Keratinocyte (primary cell): ENCODE results near the gene CGNL1. TPM values are rescaled to one million over a fixed set of nuclear protein-coding genes. Genes with fewer than 3 reads are reported as not detected.

Experiments used
- DNase-seq: peaks from one replicate; pipeline ENCODE4 v3.0.0-alpha.2; 2011; ENCODE audit warnings: low read depth, missing footprints, low spot score
- FAIRE-seq: peaks from 2 replicates; lab custom pipeline; 2011; peaks lifted over from hg19 to GRCh38; lab: Jason Lieb, UNC
- H2AFZ ChIP-seq: 2 replicates; pipeline ENCODE4 v1.6.0; 2012; ENCODE audit warnings: low read length, control low read depth, inconsistent platforms; ENCODE audit not compliant: control insufficient read depth
- H3K27ac ChIP-seq: 2 replicates; pipeline ENCODE4 v1.5.1; 2011; ENCODE audit warnings: low read length; ENCODE audit not compliant: control insufficient read depth, insufficient read depth
- H3K27me3 ChIP-seq: 3 replicates; pipeline ENCODE4 v1.6.0; 2011; ENCODE audit warnings: low read length; ENCODE audit not compliant: control insufficient read depth, insufficient read depth; ENCODE audit errors: extremely low read depth
- H3K36me3 ChIP-seq, 2 experiments: 2 replicates in 1 of 2; 3 replicates in 1 of 2; pipeline ENCODE4 v1.5.1; 2011; ENCODE audit warnings: low read length in 2 of 2, mild to moderate bottlenecking in 1 of 2; ENCODE audit not compliant: control insufficient read depth in 2 of 2, insufficient read depth in 2 of 2; ENCODE audit errors: extremely low read depth in 1 of 2
- H3K4me1 ChIP-seq: 3 replicates; pipeline ENCODE4 v1.5.1; 2011; ENCODE audit warnings: low read length; ENCODE audit not compliant: control insufficient read depth, insufficient read depth; ENCODE audit errors: extremely low read depth
- H3K4me2 ChIP-seq: 3 replicates; pipeline ENCODE4 v1.6.0; 2011; ENCODE audit warnings: low read depth, low read length; ENCODE audit not compliant: control insufficient read depth, insufficient read depth; ENCODE audit errors: extremely low read depth
- H3K4me3 ChIP-seq, 3 experiments: fragments of 200-600 bp in 1 of 3; sonication (generic) in 1 of 3; 2 replicates in 2 of 3; 3 replicates in 1 of 3; pipeline ENCODE4 v1.5.1; 2011 to 2016; ENCODE audit warnings: low read length in 3 of 3, mild to moderate bottlenecking in 3 of 3, control low read depth in 2 of 3, inconsistent platforms in 1 of 3, low read depth in 1 of 3, mixed read lengths in 1 of 3, mixed run types in 1 of 3, moderate library complexity in 1 of 3; ENCODE audit not compliant: control insufficient read depth in 2 of 3, insufficient read depth in 2 of 3; ENCODE audit errors: extremely low read depth in 1 of 3
- H3K79me2 ChIP-seq: 2 replicates; pipeline ENCODE4 v1.6.0; 2012; ENCODE audit warnings: low read length; ENCODE audit not compliant: control insufficient read depth, insufficient read depth
- H3K9ac ChIP-seq: 3 replicates; pipeline ENCODE4 v1.6.0; 2011; ENCODE audit warnings: low read length; ENCODE audit not compliant: control insufficient read depth, insufficient read depth; ENCODE audit errors: extremely low read depth
- H3K9me1 ChIP-seq: 3 replicates; pipeline ENCODE4 v1.6.0; 2011; ENCODE audit warnings: low read length; ENCODE audit not compliant: control insufficient read depth, insufficient read depth; ENCODE audit errors: extremely low read depth
- H3K9me3 ChIP-seq: 2 replicates; pipeline ENCODE4 v1.5.1; 2012; ENCODE audit warnings: low read depth, low read length; ENCODE audit not compliant: control insufficient read depth
- H4K20me1 ChIP-seq: 3 replicates; pipeline ENCODE4 v1.6.0; 2011; ENCODE audit warnings: low read length; ENCODE audit not compliant: control insufficient read depth, insufficient read depth; ENCODE audit errors: extremely low read depth
- EZH2 ChIP-seq: IDR thresholded peaks from one replicate; pipeline ENCODE4 v1.6.1; 2012; ENCODE audit warnings: inconsistent platforms, mild to moderate bottlenecking, low read length, moderate library complexity
- dilution Hi-C: fragments of 300-500 bp; cut with MboI; formaldehyde crosslinking; loops from one replicate; pipeline ENCODE4 v1.7.0; 2020; ENCODE audit warnings: low sequenced_read_pairs; ENCODE audit not compliant: extremely low pct_ligation_motif_present
- polyA plus RNA-seq, 5 experiments: library from polyadenylated mRNA; depleted of rRNA in 3 of 5; stranded (reverse) in 3 of 5; stranded (forward) in 1 of 5; unstranded in 1 of 5; fragments of >200 nt; gene quantifications; 1 replicate in 1 of 5; 2 replicates in 3 of 5; 3 replicates in 1 of 5; pipeline versions ENCODE4 v1.2.1 to v1.2.3, GENCODE V29; 2011 to 2012; ENCODE audit warnings: missing spikeins in 2 of 5, low read depth in 1 of 5, low replicate concordance in 1 of 5
- TF ChIP-seq, protein P1 (sequence below), 3 experiments: IDR thresholded peaks in 1 of 3; conservative IDR thresholded peaks in 1 of 3; optimal IDR thresholded peaks in 1 of 3; 2 replicates in 2 of 3; 3 replicates in 1 of 3; pipeline versions ENCODE3 to v1.5.1; 2011; ENCODE audit warnings: low read length in 3 of 3, mild to moderate bottlenecking in 3 of 3, moderate library complexity in 2 of 3, control low read depth in 1 of 3, inconsistent platforms in 1 of 3; ENCODE audit not compliant: insufficient read depth in 2 of 3; ENCODE audit errors: extremely low read depth in 1 of 3

The CGNL1 gene
- polyA plus RNA-seq, 1 donor (not counting 4 experiments of a cell fraction or from before 2014, with no cell fraction given) = 0.05 TPM

DNA sequence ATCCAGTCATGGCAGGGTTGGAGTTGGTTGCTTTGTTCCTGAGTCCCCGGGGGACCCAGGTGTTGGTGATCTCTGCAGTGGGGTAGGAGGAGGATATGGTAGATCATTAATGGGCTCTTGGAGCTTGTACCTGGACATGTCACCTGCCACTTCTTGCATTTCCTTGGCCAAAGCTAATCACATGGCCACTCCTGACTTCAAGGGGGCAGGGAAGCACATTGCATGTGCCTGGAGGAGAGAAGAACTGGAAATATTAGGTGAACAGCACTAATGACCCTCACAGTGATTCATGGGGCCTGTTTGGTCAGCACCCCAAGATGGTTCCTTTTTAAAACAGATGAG, 128.3 kb downstream of the CGNL1 start:
- Histone ChIP-seq H3K27me3 (no peaks in the 10 kb centered on the region), H3K9ac (no peak overlapping the region), H3K36me3 (no peaks in the 10 kb centered on the region), H3K4me3 (no peak overlapping the region), H4K20me1 (no peaks in the 10 kb centered on the region), H3K4me1 (peaks cover 45% of the 10 kb centered on the region), H3K9me3 (no peaks in the 10 kb centered on the region), H3K9me1 (no peaks in the 10 kb centered on the region), H3K27ac (peak overlapping the region; percentile 80), H2AFZ (no peak overlapping the region), H3K4me2 (peak overlapping the region; percentile 60), H3K79me2 (no peaks in the 10 kb centered on the region)
- dilution Hi-C loops = no loop called here
- TF ChIP-seq EZH2 = no peak
- no peak for FAIRE-seq
- DNase-seq = no peak

- Histone ChIP-seq H3K79me2 (no peaks in the 10 kb centered on the region), H2AFZ (no peak overlapping the region), H3K27ac (peak overlapping the region; percentile 80), H3K4me3 (no peak overlapping the region), H3K4me2 (peak overlapping the region; percentile 60), H3K9ac (no peak overlapping the region), H3K36me3 (no peaks in the 10 kb centered on the region), H4K20me1 (no peaks in the 10 kb centered on the region), H3K4me1 (peaks cover 51% of the 10 kb centered on the region), H3K27me3 (no peaks in the 10 kb centered on the region), H3K9me1 (no peaks in the 10 kb centered on the region), H3K9me3 (no peaks in the 10 kb centered on the region)
- FAIRE-seq (peak; percentile 83), DNase-seq (no peak)
- TF ChIP-seq EZH2 = no peak
- TF ChIP-seq, protein P1, sequence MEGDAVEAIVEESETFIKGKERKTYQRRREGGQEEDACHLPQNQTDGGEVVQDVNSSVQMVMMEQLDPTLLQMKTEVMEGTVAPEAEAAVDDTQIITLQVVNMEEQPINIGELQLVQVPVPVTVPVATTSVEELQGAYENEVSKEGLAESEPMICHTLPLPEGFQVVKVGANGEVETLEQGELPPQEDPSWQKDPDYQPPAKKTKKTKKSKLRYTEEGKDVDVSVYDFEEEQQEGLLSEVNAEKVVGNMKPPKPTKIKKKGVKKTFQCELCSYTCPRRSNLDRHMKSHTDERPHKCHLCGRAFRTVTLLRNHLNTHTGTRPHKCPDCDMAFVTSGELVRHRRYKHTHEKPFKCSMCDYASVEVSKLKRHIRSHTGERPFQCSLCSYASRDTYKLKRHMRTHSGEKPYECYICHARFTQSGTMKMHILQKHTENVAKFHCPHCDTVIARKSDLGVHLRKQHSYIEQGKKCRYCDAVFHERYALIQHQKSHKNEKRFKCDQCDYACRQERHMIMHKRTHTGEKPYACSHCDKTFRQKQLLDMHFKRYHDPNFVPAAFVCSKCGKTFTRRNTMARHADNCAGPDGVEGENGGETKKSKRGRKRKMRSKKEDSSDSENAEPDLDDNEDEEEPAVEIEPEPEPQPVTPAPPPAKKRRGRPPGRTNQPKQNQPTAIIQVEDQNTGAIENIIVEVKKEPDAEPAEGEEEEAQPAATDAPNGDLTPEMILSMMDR (optimal IDR thresholded peaks at IDR 0.05 in 1 of 3, IDR thresholded peaks at IDR 0.05 in 1 of 3, conservative IDR thresholded peaks at IDR 0.05 in 1 of 3; ENCODE audit: extremely low read depth in 1 of 3, insufficient read depth in 2 of 3, low read length in 3 of 3) = no peak
- dilution Hi-C loops = no loop called here
Measured at GRCh38 chr15:57505056-57505715, 128.9 kb downstream of the CGNL1 start.
